Measurements from ENCODE around the gene PTMA. TPM values are rescaled to one million over a fixed set of nuclear protein-coding genes. Genes with fewer than 3 reads are reported as not detected.

The PTMA gene
- polyA plus RNA-seq, 2 of the 4 experiments (the other 2 are of a cell fraction): 1,191 to 2,360 TPM

DNA sequence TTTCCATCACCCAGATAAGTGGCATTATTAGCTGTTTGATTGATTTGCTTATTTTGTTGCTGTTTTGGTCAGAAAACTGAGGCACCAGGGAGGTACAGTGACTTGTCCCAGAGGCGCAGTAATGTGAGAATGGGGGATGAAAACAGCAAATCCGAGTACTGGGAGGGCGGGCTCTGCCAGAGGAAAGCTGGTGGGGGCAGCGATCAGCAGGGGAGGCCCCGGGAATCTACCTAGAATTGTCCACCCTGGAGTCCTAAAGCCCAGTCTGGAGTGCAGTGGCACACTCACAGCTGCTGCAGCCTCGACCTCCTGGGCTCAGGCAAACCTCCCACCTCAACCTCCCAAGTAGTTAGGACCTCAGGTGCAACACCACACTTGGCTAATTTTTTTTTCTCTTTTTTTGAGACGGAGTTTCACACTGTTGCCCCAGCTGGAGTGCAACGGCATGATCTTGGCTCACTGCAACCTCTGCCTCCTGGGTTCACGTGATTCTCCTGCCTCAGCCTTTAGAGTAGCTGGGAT is 17.0 kb upstream of the PTMA start:
- 60% methylated on average over 9 of the region's 9 CpGs for WGBS (ENCODE audit: missing lambda C conversion rate)

DNA sequence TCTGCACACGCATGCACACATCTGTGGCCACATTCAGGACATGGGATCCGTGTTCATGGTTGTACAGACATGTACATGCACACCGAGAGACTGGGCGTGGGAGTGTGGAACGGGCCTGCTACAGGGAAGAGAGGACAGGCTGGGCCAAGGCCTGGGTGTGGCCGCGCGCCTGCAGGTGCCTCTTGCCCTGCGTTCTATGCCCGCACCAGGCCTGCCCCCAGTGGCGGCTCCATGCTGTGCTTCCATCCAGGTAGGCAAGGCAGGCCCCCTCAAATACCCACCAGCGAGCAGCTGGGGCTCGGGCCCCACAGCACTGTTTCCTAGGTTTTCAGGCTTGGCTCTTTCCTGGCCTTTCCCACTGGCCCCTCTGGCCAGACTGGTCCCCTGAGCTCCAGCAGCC is 15.5 kb upstream of the PTMA start:
- 95% methylated on average over 13 of the region's 13 CpGs for WGBS (ENCODE audit: missing lambda C conversion rate)
- Histone ChIP-seq H3K4me2 (no peak overlapping the region), H3K4me1 (no peaks in the 10 kb centered on the region), H3K27ac (no peak overlapping the region), H3K4me3 (no peak overlapping the region), H3K9me3 (no peaks in the 10 kb centered on the region)
- POLR2A ChIA-PET: no interaction called here
- no peak for TF ChIP-seq CBX8 (IDR thresholded peaks at IDR 0.05)
- TF ChIP-seq RFX5 (IDR thresholded peaks at IDR 0.05): no peak
- TF ChIP-seq HEYL (CRISPR knock-in tag; IDR thresholded peaks at IDR 0.05): no peak
- no peak for TF ChIP-seq ZSCAN20 (CRISPR knock-in tag; IDR thresholded peaks at IDR 0.05)
- no peak for TF ChIP-seq POLR2AphosphoS2 (conservative IDR thresholded peaks at IDR 0.05; ENCODE audit: low read length)
- no peak for TF ChIP-seq FOXS1 (CRISPR knock-in tag; IDR thresholded peaks at IDR 0.05)
- TF ChIP-seq MAZ (IDR thresholded peaks at IDR 0.05; ENCODE audit: borderline replicate concordance, low read depth, low read length): no peak
- no peak for TF ChIP-seq ZFP36 (IDR thresholded peaks at IDR 0.05; ENCODE audit: borderline replicate concordance, partially characterized antibody)
- FAIRE-seq (no peak), ATAC-seq (peak; percentile 37 to 48; a peak in 3 of 6 replicates), DNase-seq (ENCODE audit: low read depth in 1 of 2, low spot score in 1 of 2) (no peak)
- CTCF ChIA-PET: interaction anchor here (78.4 to 95.1 kb wide), 2 partner anchors 9 to 42 kb away, joined by 4158 read pairs; partner anchors contain the start of gene PTMA

More for the DNA sequence above, 17.0 kb upstream of the PTMA start:
- Histone ChIP-seq H3K4me1 (peaks cover 4% of the 10 kb centered on the region; the same call in 2 of the 3 replicates), H3K9me3 (no peaks in the 10 kb centered on the region), H3K4me3 (no peak overlapping the region), H3K27ac (no peak overlapping the region), H3K4me2 (no peak overlapping the region)
- ChIA-PET POLR2A (interaction anchor here (1.1 kb wide), 1 partner anchor 17 kb away, joined by 4 read pairs; the partner anchor contains the start of gene PTMA), CTCF (interaction anchor here (78.4 to 95.1 kb wide), 2 partner anchors 8 to 40 kb away, joined by 4158 read pairs; partner anchors contain the start of gene PTMA)
- no peak for FAIRE-seq
- ATAC-seq: no peak
- no peak for DNase-seq (ENCODE audit: low read depth in 1 of 2, low spot score in 1 of 2)
- TF ChIP-seq, protein P1, sequence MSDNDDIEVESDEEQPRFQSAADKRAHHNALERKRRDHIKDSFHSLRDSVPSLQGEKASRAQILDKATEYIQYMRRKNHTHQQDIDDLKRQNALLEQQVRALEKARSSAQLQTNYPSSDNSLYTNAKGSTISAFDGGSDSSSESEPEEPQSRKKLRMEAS (IDR thresholded peaks at IDR 0.05): no peak
- TF ChIP-seq KDM1A (IDR thresholded peaks at IDR 0.05; ENCODE audit: low read depth): no peak

DNA sequence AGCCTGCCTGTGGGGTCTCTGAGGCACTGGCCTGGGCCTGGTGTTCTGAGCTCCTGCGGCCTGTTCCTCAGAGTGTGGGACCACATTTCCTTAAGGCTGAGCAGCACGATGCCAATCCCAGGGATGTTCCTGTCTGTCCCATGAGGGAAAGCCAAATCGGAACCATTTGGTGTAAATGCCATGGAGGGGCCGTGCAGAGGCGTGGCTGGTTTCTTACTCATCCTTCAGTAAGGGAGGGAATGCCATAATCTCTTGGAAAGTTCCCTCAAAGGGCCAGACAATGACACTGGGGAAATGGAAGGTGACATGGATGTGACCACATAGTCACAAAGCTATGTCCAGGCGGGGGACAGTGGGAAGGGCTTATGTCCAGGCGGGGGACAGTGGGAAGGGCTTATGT is 14.4 kb upstream of the PTMA start:
- FAIRE-seq (no peak), DNase-seq (ENCODE audit: low read depth in 1 of 2, low spot score in 1 of 2) (no peak), ATAC-seq (peak; percentile 18 to 22; a peak in 1 of 6 replicates)
- Histone ChIP-seq H3K4me3 (no peak overlapping the region), H3K9me3 (no peaks in the 10 kb centered on the region), H3K4me2 (no peak overlapping the region), H3K4me1 (no peaks in the 10 kb centered on the region), H3K27ac (no peak overlapping the region)
- ChIA-PET POLR2A (no interaction called here), CTCF (interaction anchor here (0.6 to 95.1 kb wide), 4 partner anchors 10 to 443 kb away, joined by 3 to 4158 read pairs (median 2081); partner anchors contain the start of gene PTMA)
- WGBS (ENCODE audit: missing lambda C conversion rate): 89% methylated on average over 4 of the region's 7 CpGs
- no peak for TF ChIP-seq NPAS2 (CRISPR knock-in tag; IDR thresholded peaks at IDR 0.05; ENCODE audit: borderline replicate concordance)
- no peak for TF ChIP-seq CEBPB (IDR thresholded peaks at IDR 0.05)
- TF ChIP-seq, protein P2, sequence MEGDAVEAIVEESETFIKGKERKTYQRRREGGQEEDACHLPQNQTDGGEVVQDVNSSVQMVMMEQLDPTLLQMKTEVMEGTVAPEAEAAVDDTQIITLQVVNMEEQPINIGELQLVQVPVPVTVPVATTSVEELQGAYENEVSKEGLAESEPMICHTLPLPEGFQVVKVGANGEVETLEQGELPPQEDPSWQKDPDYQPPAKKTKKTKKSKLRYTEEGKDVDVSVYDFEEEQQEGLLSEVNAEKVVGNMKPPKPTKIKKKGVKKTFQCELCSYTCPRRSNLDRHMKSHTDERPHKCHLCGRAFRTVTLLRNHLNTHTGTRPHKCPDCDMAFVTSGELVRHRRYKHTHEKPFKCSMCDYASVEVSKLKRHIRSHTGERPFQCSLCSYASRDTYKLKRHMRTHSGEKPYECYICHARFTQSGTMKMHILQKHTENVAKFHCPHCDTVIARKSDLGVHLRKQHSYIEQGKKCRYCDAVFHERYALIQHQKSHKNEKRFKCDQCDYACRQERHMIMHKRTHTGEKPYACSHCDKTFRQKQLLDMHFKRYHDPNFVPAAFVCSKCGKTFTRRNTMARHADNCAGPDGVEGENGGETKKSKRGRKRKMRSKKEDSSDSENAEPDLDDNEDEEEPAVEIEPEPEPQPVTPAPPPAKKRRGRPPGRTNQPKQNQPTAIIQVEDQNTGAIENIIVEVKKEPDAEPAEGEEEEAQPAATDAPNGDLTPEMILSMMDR (IDR thresholded peaks at IDR 0.05): no peak
- TF ChIP-seq RNF2 (IDR thresholded peaks at IDR 0.05; ENCODE audit: borderline replicate concordance, low read depth): no peak
- no peak for TF ChIP-seq CBX8 (IDR thresholded peaks at IDR 0.05)
- TF ChIP-seq RCOR1 (IDR thresholded peaks at IDR 0.05; ENCODE audit: low read depth, low read length): no peak

DNA sequence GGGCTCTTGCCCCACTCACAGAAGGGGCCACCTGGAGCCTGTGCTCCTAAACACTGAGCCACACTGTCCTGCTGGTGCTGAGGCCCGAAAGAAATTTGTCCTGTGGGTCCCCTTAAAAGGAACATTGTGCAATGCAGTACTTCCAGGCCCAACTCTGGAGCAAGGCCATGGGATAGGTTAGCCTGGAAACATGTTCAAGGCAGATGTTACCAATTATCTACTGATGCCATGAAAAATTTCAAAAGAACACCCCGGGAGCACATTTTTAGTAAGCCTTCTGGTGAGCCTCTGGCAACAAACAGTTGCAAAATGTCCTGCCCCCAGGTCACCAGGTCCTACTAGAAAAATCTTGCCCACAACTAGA is 12.3 kb upstream of the PTMA start:
- Histone ChIP-seq H3K4me3 (no peak overlapping the region), H3K9me3 (no peaks in the 10 kb centered on the region), H3K4me1 (no peaks in the 10 kb centered on the region), H3K27ac (no peak overlapping the region), H3K4me2 (no peak overlapping the region)
- TF ChIP-seq HDAC2 (IDR thresholded peaks at IDR 0.05) (no peak), TFCP2L1 (CRISPR knock-in tag; IDR thresholded peaks at IDR 0.05) (no peak), CEBPB (IDR thresholded peaks at IDR 0.05) (no peak)
- TF ChIP-seq, protein P3, sequence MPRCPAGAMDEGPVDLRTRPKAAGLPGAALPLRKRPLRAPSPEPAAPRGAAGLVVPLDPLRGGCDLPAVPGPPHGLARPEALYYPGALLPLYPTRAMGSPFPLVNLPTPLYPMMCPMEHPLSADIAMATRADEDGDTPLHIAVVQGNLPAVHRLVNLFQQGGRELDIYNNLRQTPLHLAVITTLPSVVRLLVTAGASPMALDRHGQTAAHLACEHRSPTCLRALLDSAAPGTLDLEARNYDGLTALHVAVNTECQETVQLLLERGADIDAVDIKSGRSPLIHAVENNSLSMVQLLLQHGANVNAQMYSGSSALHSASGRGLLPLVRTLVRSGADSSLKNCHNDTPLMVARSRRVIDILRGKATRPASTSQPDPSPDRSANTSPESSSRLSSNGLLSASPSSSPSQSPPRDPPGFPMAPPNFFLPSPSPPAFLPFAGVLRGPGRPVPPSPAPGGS (IDR thresholded peaks at IDR 0.05): no peak
- TF ChIP-seq, protein P4, sequence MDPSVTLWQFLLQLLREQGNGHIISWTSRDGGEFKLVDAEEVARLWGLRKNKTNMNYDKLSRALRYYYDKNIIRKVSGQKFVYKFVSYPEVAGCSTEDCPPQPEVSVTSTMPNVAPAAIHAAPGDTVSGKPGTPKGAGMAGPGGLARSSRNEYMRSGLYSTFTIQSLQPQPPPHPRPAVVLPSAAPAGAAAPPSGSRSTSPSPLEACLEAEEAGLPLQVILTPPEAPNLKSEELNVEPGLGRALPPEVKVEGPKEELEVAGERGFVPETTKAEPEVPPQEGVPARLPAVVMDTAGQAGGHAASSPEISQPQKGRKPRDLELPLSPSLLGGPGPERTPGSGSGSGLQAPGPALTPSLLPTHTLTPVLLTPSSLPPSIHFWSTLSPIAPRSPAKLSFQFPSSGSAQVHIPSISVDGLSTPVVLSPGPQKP (IDR thresholded peaks at IDR 0.05; ENCODE audit: low read depth, low read length): no peak
- TF ChIP-seq, protein P5, sequence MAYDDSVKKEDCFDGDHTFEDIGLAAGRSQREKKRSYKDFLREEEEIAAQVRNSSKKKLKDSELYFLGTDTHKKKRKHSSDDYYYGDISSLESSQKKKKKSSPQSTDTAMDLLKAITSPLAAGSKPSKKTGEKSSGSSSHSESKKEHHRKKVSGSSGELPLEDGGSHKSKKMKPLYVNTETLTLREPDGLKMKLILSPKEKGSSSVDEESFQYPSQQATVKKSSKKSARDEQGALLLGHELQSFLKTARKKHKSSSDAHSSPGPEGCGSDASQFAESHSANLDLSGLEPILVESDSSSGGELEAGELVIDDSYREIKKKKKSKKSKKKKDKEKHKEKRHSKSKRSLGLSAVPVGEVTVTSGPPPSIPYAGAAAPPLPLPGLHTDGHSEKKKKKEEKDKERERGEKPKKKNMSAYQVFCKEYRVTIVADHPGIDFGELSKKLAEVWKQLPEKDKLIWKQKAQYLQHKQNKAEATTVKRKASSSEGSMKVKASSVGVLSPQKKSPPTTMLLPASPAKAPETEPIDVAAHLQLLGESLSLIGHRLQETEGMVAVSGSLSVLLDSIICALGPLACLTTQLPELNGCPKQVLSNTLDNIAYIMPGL (CRISPR knock-in tag; IDR thresholded peaks at IDR 0.05; ENCODE audit: borderline replicate concordance): no peak
- ChIA-PET CTCF (interaction anchor here (78.4 to 95.1 kb wide), 2 partner anchors 12 to 45 kb away, joined by 4158 read pairs; partner anchors contain the start of gene PTMA), POLR2A (interaction anchor here (0.9 kb wide), 1 partner anchor 11 kb away, joined by 3 read pairs; no protein-coding TSS in a partner anchor)
- DNase-seq (ENCODE audit: low read depth in 1 of 2, low spot score in 1 of 2) (no peak), FAIRE-seq (no peak), ATAC-seq (no peak)
- 86% methylated on average over 2 of the region's 2 CpGs for WGBS (ENCODE audit: missing lambda C conversion rate)
